ENCODE measurements around the gene HTRA1. TPM values are rescaled to one million over a fixed set of nuclear protein-coding genes. Genes with fewer than 3 reads are reported as not detected.

The HTRA1 gene
- total and polyA plus RNA-seq, 10 of the 15 experiments (the other 5 are each of a cell fraction or from before 2014, with no cell fraction given), result 0.13 TPM; not detected in 9

- ChIA-PET CTCF (interaction anchor here (0.6 kb wide), 1 partner anchor 1724 kb away, joined by 3 read pairs; no protein-coding TSS in a partner anchor), RAD21 (ENCODE audit: unreplicated experiment) (no interaction called here), SMC1A (ENCODE audit: uncharacterized antibody, unreplicated experiment) (no interaction called here), POLR2A (no interaction called here)
- TF ChIP-seq RAD21 (IDR thresholded peaks at IDR 0.05; ENCODE audit: insufficient read depth, low read depth, low read length), result 0 out of 2 replicates have a peak, but pooled peaks have one; percentile 26
- TF ChIP-seq LARP7 (IDR thresholded peaks at IDR 0.05), result no peak
- 4% methylated on average over 6 of the region's 6 CpGs for WGBS (ENCODE audit: insufficient coverage, insufficient replicate concordance, low lambda C conversion rate, missing lambda C conversion rate)
- no peak overlapping the region for H3K4me3 ChIP-seq
- H3K9ac ChIP-seq (ENCODE audit: control insufficient read depth, insufficient read depth, low read length), result no peak overlapping the region
- BruUV-seq (replicated peaks), result no TSS peak
- no peaks in the 10 kb centered on the region for H3K9me3 ChIP-seq (replicated peaks; ENCODE audit: control insufficient read depth, insufficient read depth, low read length)
- FAIRE-seq (no peak), ATAC-seq (no peak), DNase-seq (ENCODE audit: low read depth, low spot score) (no peak)
- no peak overlapping the region for H2AFZ ChIP-seq (ENCODE audit: control insufficient read depth, low read depth, low read length)
- H3K27ac ChIP-seq (ENCODE audit: control insufficient read depth, insufficient read depth), result no peak overlapping the region
- in situ Hi-C loops (cut with MboI) (no loop called here), intact Hi-C loops (cut with micrococcal nuclease; ENCODE audit: unreplicated experiment) (no loop called here)
- no peaks in the 10 kb centered on the region for H3K79me2 ChIP-seq (ENCODE audit: control insufficient read depth, insufficient read depth, low read length)
- H3K4me1 ChIP-seq (ENCODE audit: control insufficient read depth, insufficient read depth, low read length), result no peaks in the 10 kb centered on the region
- H4K20me1 ChIP-seq (ENCODE audit: control insufficient read depth, insufficient read depth), result no peaks in the 10 kb centered on the region
- no peaks in the 10 kb centered on the region for H3K36me3 ChIP-seq (ENCODE audit: control insufficient read depth in 2 of 2, insufficient read depth in 2 of 2, low read length in 1 of 2)
- H3K27me3 ChIP-seq (replicated peaks in 1 of 2; ENCODE audit: control insufficient read depth in 2 of 2, insufficient read depth in 2 of 2, low read length in 1 of 2), result peaks cover 0 to 3% of the 10 kb centered on the region in 2 experiments
- H3K4me2 ChIP-seq (ENCODE audit: control insufficient read depth, insufficient read depth), result no peak overlapping the region
Measured at GRCh38 chr10:122525788-122526187, 64.4 kb downstream of the HTRA1 start.

GRCh38 chr10:122526892-122527291 lies 65.5 kb downstream of the HTRA1 start:
- no peak for ATAC-seq
- Histone ChIP-seq H4K20me1 (ENCODE audit: control insufficient read depth, insufficient read depth) (no peaks in the 10 kb centered on the region), H3K4me1 (ENCODE audit: control insufficient read depth, insufficient read depth, low read length) (no peaks in the 10 kb centered on the region), H3K4me2 (ENCODE audit: control insufficient read depth, insufficient read depth) (no peak overlapping the region), H3K79me2 (ENCODE audit: control insufficient read depth, insufficient read depth, low read length) (no peaks in the 10 kb centered on the region), H3K27ac (ENCODE audit: control insufficient read depth, insufficient read depth) (no peak overlapping the region), H2AFZ (ENCODE audit: control insufficient read depth, low read depth, low read length) (no peak overlapping the region), H3K4me3 (no peak overlapping the region), H3K9me3 (replicated peaks; ENCODE audit: control insufficient read depth, insufficient read depth, low read length) (no peaks in the 10 kb centered on the region), H3K27me3 (replicated peaks in 1 of 2; ENCODE audit: control insufficient read depth in 2 of 2, insufficient read depth in 2 of 2, low read length in 1 of 2) (peaks cover 0 to 3% of the 10 kb centered on the region in 2 experiments), H3K36me3 (ENCODE audit: control insufficient read depth in 2 of 2, insufficient read depth in 2 of 2, low read length in 1 of 2) (no peaks in the 10 kb centered on the region), H3K9ac (ENCODE audit: control insufficient read depth, insufficient read depth, low read length) (no peak overlapping the region)
- intact Hi-C loops (cut with micrococcal nuclease; ENCODE audit: unreplicated experiment), result no loop called here
- in situ Hi-C loops (cut with MboI), result no loop called here
- POLR2A ChIA-PET, result no interaction called here
- CTCF ChIA-PET, result no interaction called here
- no peak for DNase-seq (ENCODE audit: low read depth, low spot score)
- SMC1A ChIA-PET (ENCODE audit: uncharacterized antibody, unreplicated experiment), result no interaction called here
- BruUV-seq (replicated peaks), result no TSS peak
- no peak for FAIRE-seq
- 8% methylated on average over 5 of the region's 5 CpGs for WGBS (ENCODE audit: insufficient coverage, insufficient replicate concordance, low lambda C conversion rate, missing lambda C conversion rate)
- RAD21 ChIA-PET (ENCODE audit: unreplicated experiment), result no interaction called here
- TF ChIP-seq RCOR1 (conservative IDR thresholded peaks at IDR 0.05; ENCODE audit: low read depth, low read length) (no peak), E2F4 (IDR thresholded peaks at IDR 0.05; ENCODE audit: low read depth, low read length) (no peak), CEBPZ (IDR thresholded peaks at IDR 0.05; ENCODE audit: low read depth, low read length) (no peak), MYB (IDR thresholded peaks at IDR 0.05; ENCODE audit: borderline replicate concordance, low read depth, low read length) (no peak), POLR2AphosphoS2 (IDR thresholded peaks at IDR 0.05; ENCODE audit: low read depth, low read length) (no peak), HDAC6 (IDR thresholded peaks at IDR 0.05; ENCODE audit: unreplicated experiment) (no peak), IRF3 (IDR thresholded peaks at IDR 0.05) (no peak)

All from GM12878 (cell line).